CD4-positive, CD25-positive, alpha-beta regulatory T cell (primary cell): Measurements from ENCODE around the gene ATOH8. TPM values are rescaled to one million over a fixed set of nuclear protein-coding genes. Genes with fewer than 3 reads are reported as not detected.

ENCODE experiments used
- ATAC-seq, 2 donors: fragments of 150-1000 bp; cut with Tn5 transposase; one replicate each; pipeline ENCODE4 v1.10.0; 2021; ENCODE audit warnings: low read depth in 2 of 2, moderate number of reproducible peaks in 2 of 2, moderate library complexity in 1 of 2
- DNase-seq, 3 donors: peaks; one replicate each; pipeline versions ENCODE4 v3.0.0 to v3.0.0-alpha.2; 2012 to 2022; ENCODE audit warnings: mixed read lengths in 1 of 3
- H3K27ac ChIP-seq: one replicate; pipeline ENCODE4 v1.7.0; 2013; ENCODE audit warnings: mild to moderate bottlenecking, low read length; ENCODE audit not compliant: insufficient read depth, poor library complexity, severe bottlenecking
- H3K27me3 ChIP-seq: one replicate; pipeline ENCODE4 v1.7.0; 2013; ENCODE audit warnings: low read length; ENCODE audit not compliant: control insufficient read depth, insufficient read depth
- H3K36me3 ChIP-seq: one replicate; pipeline ENCODE4 v1.7.0; 2013; ENCODE audit warnings: mild to moderate bottlenecking, low read length, moderate library complexity; ENCODE audit not compliant: control insufficient read depth, insufficient read depth
- H3K4me1 ChIP-seq: 2 replicates; pipeline ENCODE4 v1.7.0; 2013; ENCODE audit warnings: mild to moderate bottlenecking, low read length; ENCODE audit not compliant: insufficient read depth, control insufficient read depth, poor library complexity, severe bottlenecking
- H3K4me3 ChIP-seq: one replicate; pipeline ENCODE4 v1.7.0; 2013; ENCODE audit warnings: low read depth, mild to moderate bottlenecking, low read length, moderate library complexity
- H3K9me3 ChIP-seq, 2 experiments: 1 replicate in 1 of 2; 2 replicates in 1 of 2; pipeline ENCODE4 v1.7.0; 2013; ENCODE audit warnings: low read length in 2 of 2, mild to moderate bottlenecking in 1 of 2, moderate library complexity in 1 of 2; ENCODE audit not compliant: control insufficient read depth in 2 of 2
- H3K27ac Mint-ChIP-seq, 3 donors: one replicate each; pipeline ENCODE4 v1.8.0; 2020 to 2022; ENCODE audit warnings: mild to moderate bottlenecking in 3 of 3, mixed read lengths in 3 of 3, moderate library complexity in 2 of 3
- H3K27me3 Mint-ChIP-seq: one replicate; pipeline ENCODE4 v1.8.0; 2022; ENCODE audit warnings: mild to moderate bottlenecking, mixed read lengths
- H3K36me3 Mint-ChIP-seq: one replicate; pipeline ENCODE4 v1.8.0; 2020; ENCODE audit warnings: mixed read lengths
- H3K4me1 Mint-ChIP-seq, 4 donors: one replicate each; pipeline ENCODE4 v1.8.0; 2020 to 2022; ENCODE audit warnings: mixed read lengths in 4 of 4, mild to moderate bottlenecking in 1 of 4
- H3K4me3 Mint-ChIP-seq, 4 donors: one replicate each; pipeline ENCODE4 v1.8.0; 2020 to 2022; ENCODE audit warnings: mild to moderate bottlenecking in 4 of 4, mixed read lengths in 4 of 4, moderate library complexity in 3 of 4
- H3K9me3 Mint-ChIP-seq, 7 donors: one replicate each; pipeline ENCODE4 v1.8.0; 2020 to 2022; ENCODE audit warnings: mixed read lengths in 7 of 7, mild to moderate bottlenecking in 3 of 7, moderate library complexity in 2 of 7
- polyA plus RNA-seq, 4 donors: library from polyadenylated mRNA; unstranded; fragments of 300-500 nt; fragmentation: Illumina TruSeq; gene quantifications; one replicate each; pipeline ENCODE4 v1.2.3, GENCODE V29; 2021
- total RNA-seq: library from RNA; stranded (reverse); gene quantifications from one replicate; pipeline ENCODE4 v1.2.3, GENCODE V29; 2022

ATOH8 gene
- total and polyA plus RNA-seq, 5 donors from 2014 or later: not detected

GRCh38 chr2:85748039-85748734 lies 5.6 kb upstream of the ATOH8 start:
- ATAC-seq (no peak), DNase-seq (no peak)
- Histone ChIP-seq H3K4me3 (no peak overlapping the region), H3K27ac (no peak overlapping the region), H3K9me3 (no peaks in the 10 kb centered on the region), H3K27me3 (peaks cover 23% of the 10 kb centered on the region), H3K36me3 (no peaks in the 10 kb centered on the region), H3K4me1 (peaks cover 1% of the 10 kb centered on the region)
- Mint-ChIP-seq H3K4me3 (no peak overlapping the region), H3K9me3 (peaks cover 0 to 2% (median 0%) of the 10 kb centered on the region in 7 donors), H3K4me1 (peaks cover 0 to 9% (median 0%) of the 10 kb centered on the region in 4 donors), H3K36me3 (no peaks in the 10 kb centered on the region), H3K27ac (no peak overlapping the region), H3K27me3 (peaks cover 86% of the 10 kb centered on the region)

DNA sequence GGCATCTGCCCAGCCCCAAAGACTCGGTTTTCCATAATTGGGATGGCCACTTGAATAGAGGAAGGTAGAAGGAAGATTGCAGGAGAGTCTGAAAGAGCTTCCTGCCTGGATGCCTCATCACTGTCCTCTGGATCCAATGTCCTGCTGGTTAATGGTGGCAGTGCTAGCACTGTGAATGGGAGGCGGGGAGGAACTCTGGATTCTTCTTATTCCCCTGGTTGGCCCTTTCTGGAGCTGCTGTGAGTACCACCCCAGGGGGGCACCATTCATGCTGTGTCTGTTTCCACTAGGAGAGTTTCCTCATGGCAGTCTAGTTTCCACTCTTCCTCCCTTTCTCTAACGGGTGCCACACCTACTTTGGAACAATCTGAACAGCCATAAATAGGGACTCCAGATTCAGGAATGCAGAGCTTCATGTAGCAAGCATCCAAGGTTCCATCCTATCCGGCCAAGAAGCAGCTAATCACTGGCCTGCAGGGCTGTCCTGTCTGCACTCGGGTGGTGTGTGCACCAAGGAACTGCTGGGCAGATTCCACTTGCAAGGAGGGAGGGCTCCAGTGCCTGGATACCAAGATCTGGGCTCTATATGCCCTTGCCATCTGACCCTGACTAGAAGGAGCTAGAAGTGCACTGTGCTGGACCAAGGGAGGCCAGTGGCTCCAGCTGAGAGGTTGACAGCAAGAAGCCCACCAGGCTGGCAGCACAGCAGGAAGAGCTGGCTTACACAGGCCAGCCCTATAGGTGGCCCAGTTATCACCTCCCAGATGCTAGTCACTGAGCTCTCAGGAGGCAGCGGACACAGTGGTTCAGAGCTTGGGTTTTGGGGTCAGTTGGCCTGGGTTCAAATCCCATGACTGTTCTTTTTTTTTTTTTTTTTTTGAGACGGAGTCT lies 4.6 kb upstream of the ATOH8 start:
- peaks cover 78% of the 10 kb centered on the region for H3K27me3 Mint-ChIP-seq
- Histone ChIP-seq H3K4me1 (peaks cover 11% of the 10 kb centered on the region), H3K27me3 (peaks cover 23% of the 10 kb centered on the region), H3K9me3 (no peaks in the 10 kb centered on the region), H3K4me3 (no peak overlapping the region), H3K27ac (no peak overlapping the region), H3K36me3 (no peaks in the 10 kb centered on the region)
- DNase-seq (no peak), ATAC-seq (no peak)
- H3K4me1 Mint-ChIP-seq: peaks cover 0 to 9% (median under 1%) of the 10 kb centered on the region in 4 donors
- H3K9me3 Mint-ChIP-seq: peaks cover 0 to 2% (median 0%) of the 10 kb centered on the region in 7 donors
- no peaks in the 10 kb centered on the region for H3K36me3 Mint-ChIP-seq
- H3K4me3 Mint-ChIP-seq: no peak overlapping the region
- H3K27ac Mint-ChIP-seq: no peak overlapping the region

DNA sequence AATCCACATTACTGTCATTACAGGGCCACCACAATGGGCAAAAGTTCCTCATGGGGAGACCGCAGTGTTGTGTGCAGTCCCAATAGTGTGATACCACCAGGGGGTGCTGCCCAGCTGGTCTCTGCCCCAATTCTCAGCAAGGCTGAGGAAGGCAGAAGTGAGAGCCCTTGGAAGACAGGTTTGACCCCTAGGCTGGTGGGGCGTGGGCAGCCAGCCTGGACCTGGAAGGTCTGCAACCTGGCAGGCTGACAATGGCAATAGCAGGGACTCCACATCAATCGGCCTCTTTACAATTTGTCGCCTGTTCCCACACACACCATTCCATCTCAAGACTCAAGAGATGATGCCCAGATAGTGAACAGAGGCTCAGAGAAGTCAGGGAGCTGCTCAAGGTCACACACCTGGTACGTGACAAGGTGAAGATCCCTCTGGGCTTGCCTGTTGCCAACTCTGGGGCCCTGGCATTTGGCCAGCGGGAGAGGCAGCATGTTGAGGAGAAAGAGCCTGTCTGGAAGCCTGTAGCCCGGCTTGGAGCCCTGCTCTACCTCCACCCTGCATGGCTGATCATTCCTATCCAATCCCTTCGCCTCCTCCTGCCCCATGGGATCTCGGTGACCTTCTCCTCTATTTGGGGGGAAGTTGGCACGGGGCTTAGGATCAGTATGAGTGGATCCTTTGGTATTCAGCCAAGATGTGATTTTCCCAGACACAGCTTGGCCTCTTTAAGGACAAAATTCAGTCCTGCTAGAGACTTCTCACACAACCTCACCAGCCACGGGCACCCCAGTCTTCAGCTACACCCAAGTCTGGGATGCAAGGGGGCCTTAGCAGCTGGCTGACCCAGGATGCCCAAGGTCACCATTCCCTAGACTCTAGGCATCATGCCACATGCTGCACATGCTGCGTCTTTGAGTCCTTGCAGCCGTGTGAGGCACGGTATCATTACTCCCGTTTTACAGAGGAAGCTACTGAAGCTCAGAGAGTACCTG lies 2.9 kb upstream of the ATOH8 start:
- H3K4me1 ChIP-seq: peaks cover 27% of the 10 kb centered on the region
- no peaks in the 10 kb centered on the region for H3K36me3 Mint-ChIP-seq
- peak in 2 of 3 donors; percentile 42 to 54 for DNase-seq
- ATAC-seq: peak; percentile 52 to 55
- H3K27ac ChIP-seq: no peak overlapping the region
- no peak overlapping the region for H3K27ac Mint-ChIP-seq
- peaks cover 0 to 19% (median 7%) of the 10 kb centered on the region in 4 donors for H3K4me1 Mint-ChIP-seq
- peak overlapping the region in 1 of 4 donors; percentile 4 for H3K4me3 Mint-ChIP-seq
- peaks cover 0 to 2% (median 0%) of the 10 kb centered on the region in 7 donors for H3K9me3 Mint-ChIP-seq
- peaks cover 77% of the 10 kb centered on the region for H3K27me3 Mint-ChIP-seq
- no peaks in the 10 kb centered on the region for H3K9me3 ChIP-seq
- H3K27me3 ChIP-seq: peaks cover 20% of the 10 kb centered on the region
- no peak overlapping the region for H3K4me3 ChIP-seq
- H3K36me3 ChIP-seq: no peaks in the 10 kb centered on the region

- Mint-ChIP-seq H3K36me3 (no peaks in the 10 kb centered on the region), H3K9me3 (peaks cover 0 to 2% (median 0%) of the 10 kb centered on the region in 7 donors), H3K27ac (peak overlapping the region in 1 of 3 donors; percentile 12), H3K27me3 (peaks cover 77% of the 10 kb centered on the region), H3K4me1 (peaks cover 0 to 19% (median 9%) of the 10 kb centered on the region in 4 donors), H3K4me3 (peak overlapping the region in 1 of 4 donors; percentile 4)
- no peak overlapping the region for H3K4me3 ChIP-seq
- peaks cover 17% of the 10 kb centered on the region for H3K27me3 ChIP-seq
- H3K27ac ChIP-seq: no peak overlapping the region
- DNase-seq (no peak), ATAC-seq (no peak)
- peaks cover 29% of the 10 kb centered on the region for H3K4me1 ChIP-seq
- H3K36me3 ChIP-seq: no peaks in the 10 kb centered on the region
- H3K9me3 ChIP-seq: no peaks in the 10 kb centered on the region
Observed at GRCh38 chr2:85751627-85752026, 2.2 kb upstream of the ATOH8 start.

GRCh38 chr2:85753035-85753524 lies 711 bp upstream of the ATOH8 start:
- no peaks in the 10 kb centered on the region for H3K9me3 ChIP-seq
- Mint-ChIP-seq H3K27me3 (peaks cover 82% of the 10 kb centered on the region), H3K9me3 (peaks cover 0 to 2% (median 0%) of the 10 kb centered on the region in 7 donors), H3K4me3 (peak overlapping the region in 3 of 4 donors; percentile 46 to 75 (median 57)), H3K27ac (no peak overlapping the region), H3K4me1 (peaks cover 0 to 19% (median 9%) of the 10 kb centered on the region in 4 donors), H3K36me3 (no peaks in the 10 kb centered on the region)
- no peak overlapping the region for H3K27ac ChIP-seq
- no peak overlapping the region for H3K4me3 ChIP-seq
- H3K36me3 ChIP-seq: no peaks in the 10 kb centered on the region
- peaks cover 14% of the 10 kb centered on the region for H3K27me3 ChIP-seq
- H3K4me1 ChIP-seq: peaks cover 29% of the 10 kb centered on the region
- ATAC-seq (no peak), DNase-seq (no peak)

DNA sequence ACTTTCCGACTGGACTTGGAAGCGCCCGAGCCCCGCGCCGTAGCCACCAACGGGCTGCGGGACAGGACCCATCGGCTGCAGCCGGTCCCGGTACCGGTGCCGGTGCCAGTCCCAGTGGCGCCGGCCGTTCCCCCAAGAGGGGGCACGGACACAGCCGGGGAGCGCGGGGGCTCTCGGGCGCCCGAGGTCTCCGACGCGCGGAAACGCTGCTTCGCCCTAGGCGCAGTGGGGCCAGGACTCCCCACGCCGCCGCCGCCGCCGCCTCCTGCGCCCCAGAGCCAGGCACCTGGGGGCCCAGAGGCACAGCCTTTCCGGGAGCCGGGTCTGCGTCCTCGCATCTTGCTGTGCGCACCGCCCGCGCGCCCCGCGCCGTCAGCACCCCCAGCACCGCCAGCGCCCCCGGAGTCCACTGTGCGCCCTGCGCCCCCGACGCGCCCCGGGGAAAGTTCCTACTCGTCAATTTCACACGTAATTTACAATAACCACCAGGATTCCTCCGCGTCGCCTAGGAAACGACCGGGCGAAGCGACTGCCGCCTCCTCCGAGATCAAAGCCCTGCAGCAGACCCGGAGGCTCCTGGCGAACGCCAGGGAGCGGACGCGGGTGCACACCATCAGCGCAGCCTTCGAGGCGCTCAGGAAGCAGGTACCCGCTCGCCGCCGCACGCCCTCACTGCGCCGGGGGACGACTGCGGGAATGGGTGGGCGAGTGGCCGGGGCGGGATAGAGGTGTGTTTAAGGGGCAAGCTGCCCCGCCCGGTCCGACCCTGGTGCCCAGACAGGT lies 713 bp downstream of the ATOH8 start:
- peaks cover 0 to 19% (median 9%) of the 10 kb centered on the region in 4 donors for H3K4me1 Mint-ChIP-seq
- no peak overlapping the region for H3K27ac Mint-ChIP-seq
- ATAC-seq: no peak
- peak overlapping the region; percentile 63 to 78 (median 66) for H3K4me3 Mint-ChIP-seq
- no peaks in the 10 kb centered on the region for H3K9me3 ChIP-seq
- no peak overlapping the region for H3K27ac ChIP-seq
- peaks cover 29% of the 10 kb centered on the region for H3K4me1 ChIP-seq
- H3K36me3 ChIP-seq: no peaks in the 10 kb centered on the region
- H3K9me3 Mint-ChIP-seq: peaks cover 0 to 2% (median 0%) of the 10 kb centered on the region in 7 donors
- peaks cover 72% of the 10 kb centered on the region for H3K27me3 Mint-ChIP-seq
- no peak overlapping the region for H3K4me3 ChIP-seq
- DNase-seq: peak in 2 of 3 donors; percentile 5 to 29
- H3K27me3 ChIP-seq: peaks cover 12% of the 10 kb centered on the region
- H3K36me3 Mint-ChIP-seq: no peaks in the 10 kb centered on the region
